COR-L47 (cell line): ENCODE measurements around the gene ITIH2.

Experiments used
- DNase-seq: peaks from one replicate; lab custom pipeline; 2025; lab: John Stamatoyannopoulos, UW

Gene ITIH2

GRCh38 chr10:7797582-7797981, 94.5 kb downstream of the ITIH2 start:
- DNase-seq: no peak
